PC-3 (cell line): ENCODE results near the gene DNAJC4. TPM values are rescaled to one million over a fixed set of nuclear protein-coding genes. Genes with fewer than 3 reads are reported as not detected.

Experiments
- ATAC-seq: fragments of 200-7000 bp; cut with Tn5 transposase; 2 replicates; pipeline ENCODE4 v1.9.1; 2020; ENCODE audit warnings: mild to moderate bottlenecking, moderate library complexity
- BruUV-seq: library from RNA; stranded (reverse); fragments of 400-500 nt; replicated peaks from 2 replicates; lab custom pipeline; 2021; lab: Mats Ljungman, UMichigan
- CTCF ChIA-PET: fragments of 300-600 bp; sonication (Branson Sonifier 250); formaldehyde crosslinking; loops from one replicate; lab custom pipeline; 2022; ENCODE audit warnings: antibody characterized with exemption; lab: Charles Lee
- POLR2A ChIA-PET: fragments of 300-600 bp; sonication (Branson Sonifier 250); formaldehyde crosslinking; loops from one replicate; lab custom pipeline; 2022; ENCODE audit warnings: antibody characterized with exemption; ENCODE audit not compliant: unreplicated experiment; lab: Charles Lee
- DNase-seq: peaks from one replicate; pipeline ENCODE4 v3.0.0-alpha.2; 2015
- H2AFZ ChIP-seq: fragments of 300-600 bp; sonication (generic); 2 replicates; pipeline ENCODE4 v1.6.0; 2016; ENCODE audit warnings: antibody characterized with exemption, low read length
- H3F3A ChIP-seq: fragments of 300-600 bp; sonication (generic); one replicate; pipeline ENCODE4 v1.6.0; 2017; ENCODE audit warnings: antibody characterized with exemption, low read length, control low read depth, mild to moderate bottlenecking; ENCODE audit not compliant: unreplicated experiment
- H3K27ac ChIP-seq: fragments of 300-600 bp; sonication (generic); 2 replicates; pipeline ENCODE4 v1.5.1; 2016; ENCODE audit warnings: mild to moderate bottlenecking, low read length
- H3K27me3 ChIP-seq: fragments of 300-600 bp; sonication (generic); 2 replicates; pipeline ENCODE4 v1.6.1; 2016; ENCODE audit warnings: low read length, mixed read lengths
- H3K36me3 ChIP-seq: fragments of 300-600 bp; sonication (generic); 2 replicates; pipeline ENCODE4 v1.6.1; 2016; ENCODE audit warnings: low read depth, mixed run types, low read length, mixed read lengths
- H3K4me1 ChIP-seq: fragments of 300-600 bp; sonication (generic); 2 replicates; pipeline ENCODE4 v1.5.1; 2016; ENCODE audit warnings: low read length; ENCODE audit not compliant: insufficient read depth
- H3K4me2 ChIP-seq: fragments of 300-600 bp; sonication (generic); 2 replicates; pipeline ENCODE4 v1.6.0; 2016; ENCODE audit warnings: low read length
- H3K4me3 ChIP-seq: fragments of 300-600 bp; sonication (generic); 2 replicates; pipeline ENCODE4 v1.5.1; 2016; ENCODE audit warnings: mild to moderate bottlenecking, low read length, mixed read lengths
- H3K79me2 ChIP-seq: fragments of 300-600 bp; sonication (generic); 2 replicates; pipeline ENCODE4 v1.6.1; 2017; ENCODE audit warnings: low read length, mixed read lengths
- H3K9ac ChIP-seq: fragments of 300-600 bp; sonication (generic); 2 replicates; pipeline ENCODE4 v1.6.0; 2016; ENCODE audit warnings: mild to moderate bottlenecking, low read length
- H3K9me2 ChIP-seq: fragments of 300-600 bp; sonication (generic); replicated peaks from 2 replicates; pipeline ENCODE4 v1.6.1; 2016; ENCODE audit warnings: mixed run types, low read length, mixed read lengths
- H3K9me3 ChIP-seq: fragments of 300-600 bp; sonication (generic); 2 replicates; pipeline ENCODE4 v1.6.1; 2016; ENCODE audit warnings: low read length, mixed read lengths
- H4K20me1 ChIP-seq: fragments of 300-600 bp; sonication (generic); 2 replicates; pipeline ENCODE4 v1.6.1; 2016; ENCODE audit warnings: low read length, mixed read lengths
- CTCF ChIP-seq: fragments of 300-600 bp; sonication (generic); conservative IDR thresholded peaks from 2 replicates; pipeline ENCODE4 v1.5.1; 2017; ENCODE audit warnings: antibody characterized with exemption, low read depth, mild to moderate bottlenecking, low read length
- EZH2 ChIP-seq: fragments of 300-600 bp; sonication (generic); IDR thresholded peaks from one replicate; pipeline ENCODE4 v1.6.1; 2017; ENCODE audit warnings: antibody characterized with exemption, mild to moderate bottlenecking, low read length; ENCODE audit not compliant: unreplicated experiment
- EZH2phosphoT487 ChIP-seq: fragments of 300-600 bp; sonication (generic); IDR thresholded peaks from 2 replicates; pipeline ENCODE4 v1.6.1; 2018; ENCODE audit warnings: mild to moderate bottlenecking, antibody characterized with exemption, low read length, borderline replicate concordance
- intact Hi-C: fragments of 100-400 bp; cut with micrococcal nuclease; formaldehyde crosslinking; loops from 2 replicates; pipeline ENCODE4 v1.9.0; 2023
- total RNA-seq: library from RNA; depleted of rRNA; stranded (reverse); fragments of >200 nt; gene quantifications from 2 replicates; pipeline ENCODE4 v1.2.3, GENCODE V29; 2014

Gene DNAJC4
- total RNA-seq, 1 experiment from 2014 or later = 25.4 TPM

- H3K4me1 ChIP-seq = peaks cover 22% of the 10 kb centered on the region
- no peaks in the 10 kb centered on the region for H3F3A ChIP-seq
- peaks cover 37% of the 10 kb centered on the region for H3K36me3 ChIP-seq
- no peak overlapping the region for H3K27ac ChIP-seq
- H2AFZ ChIP-seq = no peak overlapping the region
- no peak for TF ChIP-seq EZH2
- H3K27me3 ChIP-seq = no peaks in the 10 kb centered on the region
- ChIA-PET POLR2A (interaction anchor here (0.6 kb wide), 2 partner anchors 10 to 18 kb away, joined by 3 to 12 read pairs; no protein-coding TSS in a partner anchor), CTCF (no interaction called here)
- H4K20me1 ChIP-seq = 0 out of 2 replicates have a peak, but pooled peaks cover 3% of the 10 kb centered on the region
- no peaks in the 10 kb centered on the region for H3K9me3 ChIP-seq
- DNase-seq (no peak), ATAC-seq (no peak)
- H3K9ac ChIP-seq = no peak overlapping the region
- H3K4me3 ChIP-seq = no peak overlapping the region
- H3K79me2 ChIP-seq = no peaks in the 10 kb centered on the region
- no peak overlapping the region for H3K4me2 ChIP-seq
- no TSS peak for BruUV-seq
- intact Hi-C loops = no loop called here
- H3K9me2 ChIP-seq = no peaks in the 10 kb centered on the region
These were observed 34.1 kb downstream of the DNAJC4 start for GRCh38 chr11:64264371-64264852.

GRCh38 chr11:64265176-64266160 lies 35.1 kb downstream of the DNAJC4 start:
- no peak for TF ChIP-seq CTCF
- no peak for TF ChIP-seq EZH2phosphoT487
- TF ChIP-seq EZH2 = no peak
- ChIA-PET CTCF (no interaction called here), POLR2A (interaction anchor here (0.6 kb wide), 1 partner anchor 17 kb away, joined by 3 read pairs; no protein-coding TSS in a partner anchor)
- H3F3A ChIP-seq = no peaks in the 10 kb centered on the region
- intact Hi-C loops = no loop called here
- no peak overlapping the region for H3K27ac ChIP-seq
- H3K9ac ChIP-seq = no peak overlapping the region
- peaks cover 31% of the 10 kb centered on the region; the same call in 1 of the 2 replicates for H3K36me3 ChIP-seq
- no peak overlapping the region for H3K4me3 ChIP-seq
- H3K9me2 ChIP-seq = no peaks in the 10 kb centered on the region
- DNase-seq (no peak), ATAC-seq (no peak)
- no peaks in the 10 kb centered on the region for H3K9me3 ChIP-seq
- no TSS peak for BruUV-seq
- H4K20me1 ChIP-seq = no peaks in the 10 kb centered on the region
- H3K4me1 ChIP-seq = peaks cover 26% of the 10 kb centered on the region
- H3K4me2 ChIP-seq = no peak overlapping the region
- no peaks in the 10 kb centered on the region for H3K27me3 ChIP-seq
- no peaks in the 10 kb centered on the region for H3K79me2 ChIP-seq
- H2AFZ ChIP-seq = no peak overlapping the region

GRCh38 chr11:64266339-64266738 lies 36.0 kb downstream of the DNAJC4 start:
- Histone ChIP-seq H3K79me2 (peaks cover under 1% of the 10 kb centered on the region; the same call in 1 of the 2 replicates), H3F3A (no peaks in the 10 kb centered on the region), H3K4me3 (no peak overlapping the region), H4K20me1 (no peaks in the 10 kb centered on the region), H3K9ac (no peak overlapping the region), H3K27ac (no peak overlapping the region), H3K4me1 (peaks cover 31% of the 10 kb centered on the region), H3K27me3 (no peaks in the 10 kb centered on the region), H3K4me2 (no peak overlapping the region), H3K9me2 (no peaks in the 10 kb centered on the region), H3K36me3 (peaks cover 25% of the 10 kb centered on the region; the same call in 1 of the 2 replicates), H2AFZ (no peak overlapping the region), H3K9me3 (no peaks in the 10 kb centered on the region)
- ChIA-PET POLR2A (interaction anchor here (0.6 kb wide), 1 partner anchor 20 kb away, joined by 3 read pairs; no protein-coding TSS in a partner anchor), CTCF (no interaction called here)
- TF ChIP-seq EZH2phosphoT487 (no peak), EZH2 (no peak), CTCF (no peak)
- intact Hi-C loops = no loop called here
- no peak for ATAC-seq
- DNase-seq = peak; percentile 60
- no TSS peak for BruUV-seq
